ENCODE measurements around the gene USP43. TPM values are rescaled to one million over a fixed set of nuclear protein-coding genes. Genes with fewer than 3 reads are reported as not detected.

Gene USP43
- total RNA-seq, 2 experiments from 2014 or later = 0.17 to 0.24 TPM

DNA sequence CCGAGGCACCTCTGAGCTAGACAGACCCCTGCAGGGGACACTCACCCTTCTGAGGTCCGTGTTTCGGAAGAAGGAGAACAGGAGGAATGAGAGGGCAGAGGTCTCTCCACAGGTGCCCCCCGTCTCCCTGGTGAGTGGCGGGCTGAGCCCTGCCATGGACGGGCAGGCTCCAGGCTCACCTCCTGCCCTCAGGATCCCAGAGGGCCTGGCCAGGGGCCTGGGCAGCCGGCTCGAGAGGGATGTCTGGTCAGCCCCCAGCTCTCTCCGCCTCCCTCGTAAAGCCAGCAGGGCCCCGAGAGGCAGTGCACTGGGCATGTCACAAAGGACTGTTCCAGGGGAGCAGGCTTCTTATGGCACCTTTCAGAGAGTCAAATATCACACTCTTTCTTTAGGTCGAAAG lies 83.2 kb downstream of the USP43 start:
- Mint-ChIP-seq H3K27ac (no peak overlapping the region), H3K4me1 (ENCODE audit: low read depth) (no peaks in the 10 kb centered on the region), H3K4me3 (no peak overlapping the region), H3K36me3 (ENCODE audit: low read depth) (no peaks in the 10 kb centered on the region), H3K9me3 (no peaks in the 10 kb centered on the region), H3K27me3 (ENCODE audit: low read depth) (peaks cover 6% of the 10 kb centered on the region)
- no peak for DNase-seq
- CTCF ChIA-PET = no interaction called here
- intact Hi-C loops (cut with micrococcal nuclease) = loop anchor here (5.0 to 10.0 kb wide), 2 partner anchors 39 to 886 kb away; no protein-coding TSS in a partner anchor

DNA sequence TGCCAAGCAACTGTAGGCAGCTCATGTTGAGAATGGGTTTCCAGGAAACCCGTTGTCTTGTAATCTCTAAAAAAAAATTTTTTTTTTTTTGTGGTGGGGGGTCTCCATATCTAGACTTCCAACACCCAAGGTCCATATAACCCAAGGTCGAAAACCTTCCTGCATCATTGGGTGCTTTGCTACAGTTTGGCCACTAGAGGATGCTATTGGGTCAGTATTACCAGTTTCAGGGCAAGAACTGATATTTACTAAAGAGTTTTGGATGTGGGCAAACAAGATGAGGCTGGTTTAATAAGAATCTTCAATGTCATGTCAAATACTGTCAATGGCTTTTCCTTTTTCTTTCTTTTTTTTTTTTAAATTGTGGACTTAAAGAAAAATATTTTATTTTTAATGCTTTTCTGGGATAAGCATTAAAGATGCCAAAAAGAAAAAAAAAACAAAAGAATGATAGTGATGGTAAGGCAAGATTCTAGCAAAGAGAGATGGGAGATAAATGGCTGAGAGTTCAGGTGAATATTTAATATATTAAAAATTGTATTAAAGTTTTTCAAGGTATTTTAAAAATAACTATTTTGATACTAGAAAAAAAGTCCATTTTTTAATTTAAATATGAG lies 83.8 kb downstream of the USP43 start:
- Mint-ChIP-seq H3K27me3 (ENCODE audit: low read depth) (peaks cover 6% of the 10 kb centered on the region), H3K9me3 (no peaks in the 10 kb centered on the region), H3K27ac (no peak overlapping the region), H3K36me3 (ENCODE audit: low read depth) (no peaks in the 10 kb centered on the region), H3K4me3 (no peak overlapping the region), H3K4me1 (ENCODE audit: low read depth) (no peaks in the 10 kb centered on the region)
- DNase-seq = peak; percentile 21
- CTCF ChIA-PET = no interaction called here
- intact Hi-C loops (cut with micrococcal nuclease) = loop anchor here (5.0 to 10.0 kb wide), 2 partner anchors 38 to 886 kb away; no protein-coding TSS in a partner anchor

DNA sequence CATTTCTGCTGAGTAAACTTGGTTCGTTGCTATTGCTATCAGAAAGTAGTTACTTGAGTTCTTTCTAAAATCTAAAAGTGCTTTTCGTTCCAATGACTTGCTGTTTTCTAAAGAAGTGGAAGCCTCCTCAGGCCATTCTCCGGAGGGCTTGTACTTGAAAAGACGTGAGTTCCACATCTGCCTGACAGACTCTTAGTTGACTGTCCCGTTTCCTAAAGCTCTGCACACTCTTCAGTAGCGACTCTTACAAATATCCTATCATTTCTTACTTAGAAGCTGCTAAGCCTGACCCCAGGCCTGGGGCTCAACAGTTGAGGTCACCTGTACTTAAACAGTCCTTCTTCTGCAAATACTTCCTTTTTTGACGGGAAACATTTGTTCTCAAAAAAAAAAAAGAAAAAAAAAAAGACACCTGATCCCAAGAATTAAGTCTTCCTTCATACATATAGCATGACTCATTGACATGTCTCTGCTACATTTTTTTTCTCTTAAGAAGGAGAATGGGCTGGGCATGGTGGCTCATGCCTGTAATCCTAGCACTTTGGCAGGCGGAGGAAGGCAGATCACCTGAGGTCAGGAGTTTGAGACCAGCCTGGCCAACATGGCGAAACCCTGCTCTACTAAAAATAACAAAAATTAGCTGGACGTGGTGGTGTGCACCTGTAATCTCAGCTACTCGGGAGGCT lies 84.6 kb downstream of the USP43 start:
- CTCF ChIA-PET = no interaction called here
- Mint-ChIP-seq H3K4me1 (ENCODE audit: low read depth) (no peaks in the 10 kb centered on the region), H3K27ac (no peak overlapping the region)

GRCh38 chr17:9750524-9750923 lies 105.2 kb downstream of the USP43 start:
- peaks cover 20% of the 10 kb centered on the region for H3K27me3 Mint-ChIP-seq (ENCODE audit: low read depth)
- no peaks in the 10 kb centered on the region for H3K36me3 Mint-ChIP-seq (ENCODE audit: low read depth)
- intact Hi-C loops (cut with micrococcal nuclease) = no loop called here
- no peak overlapping the region for H3K4me3 Mint-ChIP-seq
- H3K4me1 Mint-ChIP-seq (ENCODE audit: low read depth) = no peaks in the 10 kb centered on the region
- no peak overlapping the region for H3K27ac Mint-ChIP-seq
- CTCF ChIA-PET = no interaction called here
- H3K9me3 Mint-ChIP-seq = peaks cover under 1% of the 10 kb centered on the region
- no peak for DNase-seq

More for the DNA sequence above, 84.6 kb downstream of the USP43 start:
- no peak overlapping the region for H3K4me3 Mint-ChIP-seq
- intact Hi-C loops (cut with micrococcal nuclease) = loop anchor here (5.0 to 10.0 kb wide), 2 partner anchors 37 to 885 kb away; no protein-coding TSS in a partner anchor
- no peaks in the 10 kb centered on the region for H3K9me3 Mint-ChIP-seq
- H3K36me3 Mint-ChIP-seq (ENCODE audit: low read depth) = no peaks in the 10 kb centered on the region
- H3K27me3 Mint-ChIP-seq (ENCODE audit: low read depth) = peaks cover 6% of the 10 kb centered on the region
- DNase-seq = no peak

DNA sequence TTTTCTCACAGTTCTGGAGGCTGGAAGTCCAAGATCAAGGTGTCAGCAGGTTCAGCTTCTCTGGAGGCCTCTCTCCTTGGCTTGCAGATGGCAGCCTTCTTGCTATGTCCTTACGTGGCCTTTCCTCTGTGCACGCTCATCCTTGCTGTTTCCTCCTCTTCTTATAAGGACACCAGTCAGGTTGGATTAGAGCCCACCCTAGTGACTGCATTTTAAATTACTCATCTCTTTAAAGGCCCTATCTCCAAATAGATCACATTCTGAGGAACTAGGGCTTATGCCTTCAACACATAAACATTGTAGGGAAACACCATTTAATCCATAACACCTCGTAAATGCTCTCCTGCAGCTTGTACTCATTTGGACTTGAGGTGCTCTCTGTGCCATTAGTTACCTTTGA lies 109.8 kb downstream of the USP43 start:
- H3K36me3 Mint-ChIP-seq (ENCODE audit: low read depth) = no peaks in the 10 kb centered on the region
- CTCF ChIA-PET = no interaction called here

DNA sequence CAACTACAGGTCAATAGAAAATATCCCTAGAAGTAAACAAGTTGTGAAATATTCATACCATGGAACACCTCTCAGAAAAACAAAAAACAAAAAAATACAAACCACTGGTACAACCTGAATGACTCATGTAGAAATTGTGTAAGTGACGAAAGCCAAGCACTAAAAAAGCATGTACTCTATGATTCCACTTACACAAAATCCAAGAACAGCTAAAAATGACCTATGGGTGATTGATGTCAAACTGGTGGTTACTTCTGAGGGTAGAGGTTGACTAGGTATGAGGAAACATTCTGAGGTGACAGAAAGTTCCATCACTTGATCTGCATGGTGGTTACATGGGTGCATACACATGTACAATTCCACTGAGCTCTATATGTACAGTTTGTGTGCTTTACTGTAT lies 114.9 kb downstream of the USP43 start:
- Mint-ChIP-seq H3K27ac (no peak overlapping the region), H3K27me3 (ENCODE audit: low read depth) (peaks cover 5% of the 10 kb centered on the region), H3K4me1 (ENCODE audit: low read depth) (no peaks in the 10 kb centered on the region), H3K9me3 (no peaks in the 10 kb centered on the region), H3K36me3 (ENCODE audit: low read depth) (no peaks in the 10 kb centered on the region), H3K4me3 (no peak overlapping the region)
- CTCF ChIA-PET = no interaction called here
- intact Hi-C loops (cut with micrococcal nuclease) = no loop called here
- DNase-seq = no peak

More for the DNA sequence above, 109.8 kb downstream of the USP43 start:
- intact Hi-C loops (cut with micrococcal nuclease) = no loop called here
- H3K9me3 Mint-ChIP-seq = no peaks in the 10 kb centered on the region
- no peak overlapping the region for H3K4me3 Mint-ChIP-seq
- DNase-seq = no peak
- H3K27ac Mint-ChIP-seq = no peak overlapping the region
- peaks cover 18% of the 10 kb centered on the region for H3K27me3 Mint-ChIP-seq (ENCODE audit: low read depth)
- H3K4me1 Mint-ChIP-seq (ENCODE audit: low read depth) = no peaks in the 10 kb centered on the region

DNA sequence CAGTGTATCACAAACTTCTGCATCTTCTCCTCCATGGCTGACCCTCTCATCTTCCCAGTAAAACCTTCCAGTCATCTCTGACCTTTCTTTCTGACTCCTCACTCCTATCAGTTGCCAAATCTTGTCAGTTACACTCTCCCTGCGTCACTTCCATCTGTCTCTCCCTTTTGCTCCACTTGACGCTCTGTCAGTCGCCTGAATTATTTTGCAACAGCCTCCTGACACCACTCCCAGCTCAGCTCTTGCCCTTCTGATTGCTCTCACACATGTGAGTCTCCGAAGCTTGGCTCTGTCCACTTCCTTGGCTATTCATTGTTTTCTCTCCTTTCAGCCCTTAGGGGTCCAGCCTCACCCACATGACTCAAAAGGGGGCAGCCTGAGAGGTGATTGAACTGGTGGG lies 118.3 kb downstream of the USP43 start:
- Mint-ChIP-seq H3K9me3 (no peaks in the 10 kb centered on the region), H3K27me3 (ENCODE audit: low read depth) (peaks cover 12% of the 10 kb centered on the region), H3K4me3 (no peak overlapping the region), H3K36me3 (ENCODE audit: low read depth) (no peaks in the 10 kb centered on the region), H3K27ac (no peak overlapping the region), H3K4me1 (ENCODE audit: low read depth) (no peaks in the 10 kb centered on the region)
- no peak for DNase-seq
- CTCF ChIA-PET = no interaction called here
- intact Hi-C loops (cut with micrococcal nuclease) = no loop called here

DNA sequence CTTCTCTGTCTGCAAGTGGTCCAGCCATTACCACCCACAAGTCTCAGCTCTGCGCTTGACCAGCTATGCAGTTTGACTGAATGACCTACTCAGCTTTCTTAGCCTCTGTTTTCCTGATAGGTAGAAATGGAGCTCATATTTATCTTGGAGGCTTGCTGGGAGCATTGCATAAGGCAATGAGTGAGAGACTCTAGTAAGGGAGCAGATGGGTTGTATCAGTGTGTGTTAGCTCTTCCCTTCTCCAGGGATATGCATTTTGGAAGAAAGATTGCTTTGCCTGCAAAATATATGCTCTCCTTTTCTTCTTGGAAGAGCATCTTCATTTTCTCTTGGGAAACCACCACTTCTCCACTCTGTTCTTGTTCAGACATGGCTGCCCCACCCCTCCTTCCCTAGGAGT lies 120.0 kb downstream of the USP43 start:
- DNase-seq = no peak
- no peaks in the 10 kb centered on the region for H3K4me1 Mint-ChIP-seq (ENCODE audit: low read depth)
- no peak overlapping the region for H3K4me3 Mint-ChIP-seq
- no peak overlapping the region for H3K27ac Mint-ChIP-seq
- CTCF ChIA-PET = no interaction called here
- no peaks in the 10 kb centered on the region for H3K36me3 Mint-ChIP-seq (ENCODE audit: low read depth)
- H3K9me3 Mint-ChIP-seq = no peaks in the 10 kb centered on the region
- peaks cover 12% of the 10 kb centered on the region for H3K27me3 Mint-ChIP-seq (ENCODE audit: low read depth)
- intact Hi-C loops (cut with micrococcal nuclease) = loop anchor here (5.0 kb wide), 1 partner anchor 38 kb away; no protein-coding TSS in a partner anchor

GRCh38 chr17:9766970-9767369 lies 121.7 kb downstream of the USP43 start:
- Mint-ChIP-seq H3K4me1 (ENCODE audit: low read depth) (no peaks in the 10 kb centered on the region), H3K36me3 (ENCODE audit: low read depth) (no peaks in the 10 kb centered on the region), H3K4me3 (no peak overlapping the region), H3K9me3 (no peaks in the 10 kb centered on the region), H3K27me3 (ENCODE audit: low read depth) (peaks cover 9% of the 10 kb centered on the region), H3K27ac (no peak overlapping the region)
- intact Hi-C loops (cut with micrococcal nuclease) = loop anchor here (1.0 to 5.0 kb wide), 2 partner anchors 40 to 190 kb away; no protein-coding TSS in a partner anchor
- no peak for DNase-seq
- CTCF ChIA-PET = no interaction called here

GRCh38 chr17:9767432-9767991 lies 122.2 kb downstream of the USP43 start:
- no peak overlapping the region for H3K4me3 Mint-ChIP-seq
- DNase-seq = no peak
- CTCF ChIA-PET = interaction anchor here (1.1 kb wide), 1 partner anchor 44 kb away, joined by 5 read pairs; no protein-coding TSS in a partner anchor
- H3K9me3 Mint-ChIP-seq = no peaks in the 10 kb centered on the region
- H3K27me3 Mint-ChIP-seq (ENCODE audit: low read depth) = peaks cover 9% of the 10 kb centered on the region
- no peak overlapping the region for H3K27ac Mint-ChIP-seq
- intact Hi-C loops (cut with micrococcal nuclease) = loop anchor here (5.0 kb wide), 1 partner anchor 40 kb away; no protein-coding TSS in a partner anchor
- no peaks in the 10 kb centered on the region for H3K36me3 Mint-ChIP-seq (ENCODE audit: low read depth)
- no peaks in the 10 kb centered on the region for H3K4me1 Mint-ChIP-seq (ENCODE audit: low read depth)

DNA sequence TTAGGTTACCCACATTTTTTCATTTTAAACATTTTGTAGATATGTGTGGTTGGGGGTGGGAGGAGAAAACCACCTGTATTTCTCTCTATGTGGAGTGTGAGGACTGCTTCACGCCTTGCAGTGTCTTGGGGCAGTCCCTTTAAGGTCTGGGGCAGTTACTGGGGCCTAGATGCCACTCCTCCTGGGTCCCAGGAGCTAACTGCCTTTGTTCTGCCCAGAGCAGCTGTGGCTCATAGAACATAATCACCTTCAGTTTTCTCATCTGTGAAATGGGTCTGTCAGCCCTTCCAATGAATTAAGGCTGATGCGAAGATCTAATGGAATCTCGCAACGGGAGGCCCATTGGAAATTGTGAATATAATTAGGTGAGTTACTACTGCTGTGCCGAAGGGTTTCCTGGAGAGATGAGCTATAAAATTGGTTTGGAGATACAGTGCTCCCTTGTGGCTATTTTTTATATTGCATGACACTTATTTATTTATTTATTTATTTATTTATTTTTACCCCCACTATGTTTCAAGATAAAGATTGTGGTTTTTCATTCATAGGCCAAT lies 123.1 kb downstream of the USP43 start:
- Mint-ChIP-seq H3K4me1 (ENCODE audit: low read depth) (no peaks in the 10 kb centered on the region), H3K9me3 (no peaks in the 10 kb centered on the region), H3K4me3 (no peak overlapping the region), H3K27ac (no peak overlapping the region), H3K36me3 (ENCODE audit: low read depth) (no peaks in the 10 kb centered on the region), H3K27me3 (ENCODE audit: low read depth) (peaks cover 9% of the 10 kb centered on the region)
- DNase-seq = no peak
- intact Hi-C loops (cut with micrococcal nuclease) = loop anchor here (5.0 kb wide), 1 partner anchor 41 kb away; no protein-coding TSS in a partner anchor
- CTCF ChIA-PET = interaction anchor here (0.6 to 1.1 kb wide), 3 partner anchors 35 to 376 kb away, joined by 3 to 5 read pairs (median 4); no protein-coding TSS in a partner anchor

- Mint-ChIP-seq H3K27ac (no peak overlapping the region), H3K4me3 (no peak overlapping the region), H3K9me3 (no peaks in the 10 kb centered on the region), H3K4me1 (ENCODE audit: low read depth) (no peaks in the 10 kb centered on the region), H3K36me3 (ENCODE audit: low read depth) (no peaks in the 10 kb centered on the region), H3K27me3 (ENCODE audit: low read depth) (peaks cover 9% of the 10 kb centered on the region)
- CTCF ChIA-PET = interaction anchor here (1.0 to 1.1 kb wide), 2 partner anchors 36 to 46 kb away, joined by 4 to 5 read pairs; no protein-coding TSS in a partner anchor
- intact Hi-C loops (cut with micrococcal nuclease) = loop anchor here (5.0 kb wide), 1 partner anchor 42 kb away; no protein-coding TSS in a partner anchor
- DNase-seq = no peak
Observed at GRCh38 chr17:9769036-9769695, 123.8 kb downstream of the USP43 start.

All from activated naive CD4-positive, alpha-beta T cell treated with anti-CD3 and anti-CD28 coated beads for 36 hours (primary cell).